ENCODE results near the gene PPM1N.
"Not testable (repeated sequence)": the region's sequence is repeated elsewhere in the genome, so short reads cannot be mapped to it uniquely, and the experiment has no call there.

Gene PPM1N

GRCh38 chr19:45510352-45510751, 12.1 kb downstream of the PPM1N start:
- not testable (repeated sequence) for DNase-seq

- DNase-seq, result no peak
Measured at GRCh38 chr19:45511074-45511473, 12.8 kb downstream of the PPM1N start.

- DNase-seq, result no peak
Measured at GRCh38 chr19:45512881-45513483, 14.7 kb downstream of the PPM1N start.

GRCh38 chr19:45514376-45515051, 16.3 kb downstream of the PPM1N start:
- no peak for DNase-seq

GRCh38 chr19:45515081-45515624, 16.9 kb downstream of the PPM1N start:
- DNase-seq, result no peak

- DNase-seq, result no peak
Measured at GRCh38 chr19:45515807-45516401, 17.7 kb downstream of the PPM1N start.

- DNase-seq, result no peak
Measured at GRCh38 chr19:45517238-45517637, 19.0 kb downstream of the PPM1N start.

- DNase-seq, result no peak
Measured at GRCh38 chr19:45517641-45518468, 19.6 kb downstream of the PPM1N start.

GRCh38 chr19:45518469-45518826, 20.2 kb downstream of the PPM1N start:
- DNase-seq, result no peak

- DNase-seq, result no peak
Measured at GRCh38 chr19:45522010-45522941, 24.0 kb downstream of the PPM1N start.

- peak; percentile 47 to 83 for DNase-seq
Measured at GRCh38 chr19:45523642-45524256, 25.5 kb downstream of the PPM1N start.

- no peak for DNase-seq
Measured at GRCh38 chr19:45524575-45525129, 26.4 kb downstream of the PPM1N start.

GRCh38 chr19:45526143-45526542, 27.9 kb downstream of the PPM1N start:
- peak in 1 of 2 experiments; percentile 50 for DNase-seq

GRCh38 chr19:45526971-45527370, 28.7 kb downstream of the PPM1N start:
- no peak for DNase-seq

- DNase-seq, result no peak
Measured at GRCh38 chr19:45527731-45528130, 29.5 kb downstream of the PPM1N start.

GRCh38 chr19:45528149-45528743, 30.0 kb downstream of the PPM1N start:
- DNase-seq, result no peak

GRCh38 chr19:45528744-45529419, 30.6 kb downstream of the PPM1N start:
- DNase-seq, result no peak

- no peak for DNase-seq
Measured at GRCh38 chr19:45529420-45529785, 31.2 kb downstream of the PPM1N start.

- DNase-seq, result no peak
Measured at GRCh38 chr19:45531349-45531748, 33.1 kb downstream of the PPM1N start.

GRCh38 chr19:45539459-45539858, 41.2 kb downstream of the PPM1N start:
- DNase-seq, result no peak
